Stimulated activated memory B cell treated with anti-CD40 and anti-IgM and Interleukin-4, amounts not matched to agents 10 μg/mL and 1 μg/mL and 100 μg/mL, for 72 hours (primary cell): ENCODE data around the gene IER3.

Source experiments
- ATAC-seq: fragments of 150-1000 bp; cut with Tn5 transposase; 2 replicates; pipeline ENCODE4 v1.10.0; 2021
- H3K27ac Mint-ChIP-seq: one replicate; pipeline ENCODE4 v1.8.0; 2022; ENCODE audit warnings: mild to moderate bottlenecking, mixed read lengths
- H3K27me3 Mint-ChIP-seq: one replicate; pipeline ENCODE4 v1.8.0; 2022; ENCODE audit warnings: mixed read lengths
- H3K36me3 Mint-ChIP-seq: one replicate; pipeline ENCODE4 v1.8.0; 2022; ENCODE audit warnings: mixed read lengths
- H3K4me1 Mint-ChIP-seq: one replicate; pipeline ENCODE4 v1.8.0; 2022; ENCODE audit warnings: mixed read lengths
- H3K4me3 Mint-ChIP-seq: one replicate; pipeline ENCODE4 v1.8.0; 2022; ENCODE audit warnings: mild to moderate bottlenecking, moderate library complexity, mixed read lengths
- H3K9me3 Mint-ChIP-seq: one replicate; pipeline ENCODE4 v1.8.0; 2022; ENCODE audit warnings: mixed read lengths

Gene IER3

GRCh38 chr6:30744054-30744805 is at the start of gene IER3:
TSS of gene IER3 (minus strand) at chr6:30744547. CDS start at chr6:30744518, 29 bp downstream.
- H3K27me3 Mint-ChIP-seq: no peaks in the 10 kb centered on the region
- H3K4me3 Mint-ChIP-seq: peak within 1 kb of the TSS; percentile 90
- ATAC-seq: peak; percentile 66
- peaks cover 33% of the 10 kb centered on the region for H3K4me1 Mint-ChIP-seq
- peaks cover 27% of the 10 kb centered on the region for H3K36me3 Mint-ChIP-seq
- peak within 1 kb of the TSS; percentile 83 for H3K27ac Mint-ChIP-seq
- H3K9me3 Mint-ChIP-seq: no peaks in the 10 kb centered on the region

GRCh38 chr6:30793521-30794194 is 49.3 kb upstream of the IER3 start:
- Mint-ChIP-seq H3K36me3 (no peaks in the 10 kb centered on the region), H3K27me3 (peaks cover 18% of the 10 kb centered on the region), H3K4me3 (peak overlapping the region; percentile 62), H3K4me1 (peaks cover 26% of the 10 kb centered on the region), H3K27ac (peak overlapping the region; percentile 94), H3K9me3 (no peaks in the 10 kb centered on the region)
- peak; percentile 83 for ATAC-seq

GRCh38 chr6:30792786-30793185 is 48.4 kb upstream of the IER3 start:
- Mint-ChIP-seq H3K4me3 (no peak overlapping the region), H3K9me3 (no peaks in the 10 kb centered on the region), H3K27ac (peak overlapping the region; percentile 94), H3K27me3 (peaks cover 26% of the 10 kb centered on the region), H3K36me3 (no peaks in the 10 kb centered on the region), H3K4me1 (peaks cover 35% of the 10 kb centered on the region)
- no peak for ATAC-seq

- Mint-ChIP-seq H3K36me3 (no peaks in the 10 kb centered on the region), H3K27ac (no peak overlapping the region), H3K4me1 (peaks cover 47% of the 10 kb centered on the region), H3K4me3 (no peak overlapping the region), H3K27me3 (peaks cover 28% of the 10 kb centered on the region), H3K9me3 (no peaks in the 10 kb centered on the region)
- ATAC-seq: no peak
Measured at GRCh38 chr6:30790724-30791383, 46.5 kb upstream of the IER3 start.

GRCh38 chr6:30789606-30790005 is 45.3 kb upstream of the IER3 start:
- H3K27ac Mint-ChIP-seq: no peak overlapping the region
- no peaks in the 10 kb centered on the region for H3K9me3 Mint-ChIP-seq
- H3K27me3 Mint-ChIP-seq: peaks cover 28% of the 10 kb centered on the region
- H3K4me3 Mint-ChIP-seq: no peak overlapping the region
- no peaks in the 10 kb centered on the region for H3K36me3 Mint-ChIP-seq
- peaks cover 57% of the 10 kb centered on the region for H3K4me1 Mint-ChIP-seq
- no peak for ATAC-seq

- ATAC-seq: peak; percentile 69
- H3K9me3 Mint-ChIP-seq: no peaks in the 10 kb centered on the region
- no peak overlapping the region for H3K4me3 Mint-ChIP-seq
- peaks cover 46% of the 10 kb centered on the region for H3K4me1 Mint-ChIP-seq
- peak overlapping the region; percentile 48 for H3K27ac Mint-ChIP-seq
- H3K27me3 Mint-ChIP-seq: peaks cover 28% of the 10 kb centered on the region
- no peaks in the 10 kb centered on the region for H3K36me3 Mint-ChIP-seq
Measured at GRCh38 chr6:30787954-30788353, 43.6 kb upstream of the IER3 start.

GRCh38 chr6:30782425-30783014 is 38.2 kb upstream of the IER3 start:
- H3K27ac Mint-ChIP-seq: peak overlapping the region; percentile 65
- H3K4me1 Mint-ChIP-seq: peaks cover 36% of the 10 kb centered on the region
- no peak overlapping the region for H3K4me3 Mint-ChIP-seq

GRCh38 chr6:30781743-30782424 is 37.5 kb upstream of the IER3 start:
- H3K27me3 Mint-ChIP-seq: peaks cover 11% of the 10 kb centered on the region
- H3K4me3 Mint-ChIP-seq: peak overlapping the region; percentile 3
- H3K9me3 Mint-ChIP-seq: no peaks in the 10 kb centered on the region
- peak overlapping the region; percentile 65 for H3K27ac Mint-ChIP-seq
- peak; percentile 77 for ATAC-seq
- H3K36me3 Mint-ChIP-seq: no peaks in the 10 kb centered on the region
- H3K4me1 Mint-ChIP-seq: peaks cover 35% of the 10 kb centered on the region

More at GRCh38 chr6:30782425-30783014, 38.2 kb upstream of the IER3 start:
- H3K9me3 Mint-ChIP-seq: no peaks in the 10 kb centered on the region
- no peak for ATAC-seq
- no peaks in the 10 kb centered on the region for H3K36me3 Mint-ChIP-seq
- H3K27me3 Mint-ChIP-seq: peaks cover 11% of the 10 kb centered on the region

- Mint-ChIP-seq H3K4me3 (no peak overlapping the region), H3K27ac (peak overlapping the region; percentile 65), H3K4me1 (peaks cover 30% of the 10 kb centered on the region)
Measured at GRCh38 chr6:30781395-30781742, 37.0 kb upstream of the IER3 start.

GRCh38 chr6:30780642-30780920 is 36.2 kb upstream of the IER3 start:
- Mint-ChIP-seq H3K4me3 (no peak overlapping the region), H3K27ac (no peak overlapping the region), H3K4me1 (peaks cover 22% of the 10 kb centered on the region), H3K27me3 (peaks cover 11% of the 10 kb centered on the region), H3K9me3 (no peaks in the 10 kb centered on the region), H3K36me3 (no peaks in the 10 kb centered on the region)
- ATAC-seq: no peak

More at GRCh38 chr6:30781395-30781742, 37.0 kb upstream of the IER3 start:
- Mint-ChIP-seq H3K27me3 (peaks cover 11% of the 10 kb centered on the region), H3K9me3 (no peaks in the 10 kb centered on the region), H3K36me3 (no peaks in the 10 kb centered on the region)
- ATAC-seq: no peak

GRCh38 chr6:30779850-30780641 is 35.7 kb upstream of the IER3 start:
- Mint-ChIP-seq H3K27ac (peak overlapping the region; percentile 14), H3K9me3 (no peaks in the 10 kb centered on the region), H3K36me3 (no peaks in the 10 kb centered on the region), H3K27me3 (peaks cover 11% of the 10 kb centered on the region), H3K4me3 (no peak overlapping the region), H3K4me1 (peaks cover 17% of the 10 kb centered on the region)
- ATAC-seq: no peak

GRCh38 chr6:30778001-30778635 is 33.8 kb upstream of the IER3 start:
- no peak for ATAC-seq
- Mint-ChIP-seq H3K27ac (no peak overlapping the region), H3K4me3 (no peak overlapping the region), H3K4me1 (peaks cover 15% of the 10 kb centered on the region), H3K9me3 (no peaks in the 10 kb centered on the region), H3K36me3 (no peaks in the 10 kb centered on the region), H3K27me3 (peaks cover 16% of the 10 kb centered on the region)

- H3K27me3 Mint-ChIP-seq: peaks cover 19% of the 10 kb centered on the region
- H3K4me1 Mint-ChIP-seq: peaks cover 8% of the 10 kb centered on the region
- H3K36me3 Mint-ChIP-seq: no peaks in the 10 kb centered on the region
- no peaks in the 10 kb centered on the region for H3K9me3 Mint-ChIP-seq
- H3K4me3 Mint-ChIP-seq: no peak overlapping the region
- no peak for ATAC-seq
- H3K27ac Mint-ChIP-seq: no peak overlapping the region
Measured at GRCh38 chr6:30777155-30777485, 32.8 kb upstream of the IER3 start.
